Lower leg skin (tissue), 3 donors: ENCODE data around the gene ACADVL.

Experiments used
- CTCF ChIP-seq, 3 donors: fragments of 450-650 bp; IDR thresholded peaks; one replicate each; pipeline ENCODE4 v1.5.1; 2016; ENCODE audit warnings: antibody characterized with exemption in 3 of 3, mild to moderate bottlenecking in 3 of 3, moderate library complexity in 2 of 3
- POLR2A ChIP-seq, 2 donors: fragments of 450-650 bp; IDR thresholded peaks; one replicate each; pipeline ENCODE4 v1.6.1; 2016 to 2017; ENCODE audit warnings: antibody characterized with exemption in 2 of 2, mild to moderate bottlenecking in 1 of 2, moderate library complexity in 1 of 2

- TF ChIP-seq POLR2A (IDR thresholded peaks at IDR 0.05): no peak
- no peak for TF ChIP-seq CTCF (IDR thresholded peaks at IDR 0.05)
Measured at GRCh38 chr17:7204336-7204735, 15.4 kb upstream of the ACADVL start.
